GM18507 (cell line): ENCODE measurements around the gene LDHAL6B.
"Not testable (repeated sequence)": the region's sequence is repeated elsewhere in the genome, so short reads cannot be mapped to it uniquely, and the experiment has no call there.

ENCODE experiments used
- DNase-seq: peaks from one replicate; pipeline ENCODE4 v3.0.0; 2011; ENCODE audit warnings: low read depth; ENCODE audit not compliant: insufficient read length; ENCODE audit errors: extremely low spot score
- FAIRE-seq: peaks from 2 replicates; lab custom pipeline; 2011; peaks lifted over from hg19 to GRCh38; lab: Jason Lieb, UNC

Gene LDHAL6B

GRCh38 chr15:59206623-59207183, at the start of gene LDHAL6B:
LDHAL6B (plus strand) TSS chr15:59206843; CDS start chr15:59206941, 98 bp downstream.
- no peak for DNase-seq
- no peak for FAIRE-seq

- FAIRE-seq, result no peak
- DNase-seq, result no peak
Measured at GRCh38 chr15:59157396-59157795, 49.2 kb upstream of the LDHAL6B start.

GRCh38 chr15:59157840-59158700, 48.6 kb upstream of the LDHAL6B start:
- DNase-seq (no peak), FAIRE-seq (no peak)

GRCh38 chr15:59158701-59159034, 48.0 kb upstream of the LDHAL6B start:
- FAIRE-seq, result no peak
- DNase-seq, result no peak

GRCh38 chr15:59159210-59159609, 47.4 kb upstream of the LDHAL6B start:
- no peak for FAIRE-seq

GRCh38 chr15:59160880-59161593, 45.6 kb upstream of the LDHAL6B start:
- FAIRE-seq (no peak), DNase-seq (no peak)

More at GRCh38 chr15:59159210-59159609, 47.4 kb upstream of the LDHAL6B start:
- DNase-seq, result no peak

- FAIRE-seq, DNase-seq: not testable (repeated sequence)
Measured at GRCh38 chr15:59162080-59162479, 44.6 kb upstream of the LDHAL6B start.

- no peak for FAIRE-seq
- no peak for DNase-seq
Measured at GRCh38 chr15:59165726-59166125, 40.9 kb upstream of the LDHAL6B start.

GRCh38 chr15:59166166-59166565, 40.5 kb upstream of the LDHAL6B start:
- no peak for FAIRE-seq
- no peak for DNase-seq

GRCh38 chr15:59166601-59167265, 39.9 kb upstream of the LDHAL6B start:
- no peak for FAIRE-seq

GRCh38 chr15:59168536-59168935, 38.1 kb upstream of the LDHAL6B start:
- FAIRE-seq (no peak), DNase-seq (no peak)

More at GRCh38 chr15:59166601-59167265, 39.9 kb upstream of the LDHAL6B start:
- DNase-seq, result no peak

- no peak for DNase-seq
- no peak for FAIRE-seq
Measured at GRCh38 chr15:59169251-59169708, 37.4 kb upstream of the LDHAL6B start.

GRCh38 chr15:59170295-59171066, 36.2 kb upstream of the LDHAL6B start:
- no peak for DNase-seq
- no peak for FAIRE-seq

GRCh38 chr15:59171067-59171397, 35.6 kb upstream of the LDHAL6B start:
- FAIRE-seq, result no peak
- DNase-seq, result no peak

GRCh38 chr15:59172289-59172901, 34.2 kb upstream of the LDHAL6B start:
- DNase-seq, result no peak
- no peak for FAIRE-seq

- DNase-seq, result no peak
- FAIRE-seq, result no peak
Measured at GRCh38 chr15:59173194-59173593, 33.4 kb upstream of the LDHAL6B start.

GRCh38 chr15:59174151-59174834, 32.4 kb upstream of the LDHAL6B start:
- FAIRE-seq (no peak), DNase-seq (no peak)
